Epithelial cell of proximal tubule (primary cell): Measurements from ENCODE around the gene DAAM1. TPM values are rescaled to one million over a fixed set of nuclear protein-coding genes. Genes with fewer than 3 reads are reported as not detected.

Experiments used
- DNase-seq: peaks from one replicate; pipeline ENCODE4 v3.0.0-alpha.2; 2011; ENCODE audit warnings: low read depth
- H3K4me3 ChIP-seq: 2 replicates; pipeline ENCODE4 v1.5.1; 2011; ENCODE audit warnings: low read depth, mild to moderate bottlenecking, low read length
- CTCF ChIP-seq: conservative IDR thresholded peaks from 2 replicates; pipeline ENCODE4 v1.5.1; 2012; ENCODE audit warnings: low read depth, mild to moderate bottlenecking, low read length
- total RNA-seq: library from RNA; depleted of rRNA; stranded (reverse); fragments of >200 nt; gene quantifications from 2 replicates; pipeline ENCODE4 v1.2.3, GENCODE V29; 2015

DAAM1 gene
- total RNA-seq, 1 donor from 2014 or later, result 17.5 TPM

- no peak overlapping the region for H3K4me3 ChIP-seq
- no peak for TF ChIP-seq CTCF
- no peak for DNase-seq
Measured at GRCh38 chr14:59277659-59278058, 89.2 kb downstream of the DAAM1 start.

GRCh38 chr14:59278111-59278510 lies 89.6 kb downstream of the DAAM1 start:
- TF ChIP-seq CTCF, result no peak
- peak; percentile 86 for DNase-seq
- H3K4me3 ChIP-seq, result no peak overlapping the region

GRCh38 chr14:59280961-59281360 lies 92.5 kb downstream of the DAAM1 start:
- TF ChIP-seq CTCF, result no peak
- no peak for DNase-seq
- H3K4me3 ChIP-seq, result no peak overlapping the region

GRCh38 chr14:59281609-59282377 lies 93.3 kb downstream of the DAAM1 start:
- H3K4me3 ChIP-seq, result no peak overlapping the region
- DNase-seq, result no peak
- no peak for TF ChIP-seq CTCF

GRCh38 chr14:59282378-59282765 lies 93.9 kb downstream of the DAAM1 start:
- TF ChIP-seq CTCF, result no peak
- no peak overlapping the region for H3K4me3 ChIP-seq
- no peak for DNase-seq

GRCh38 chr14:59283361-59283760 lies 94.9 kb downstream of the DAAM1 start:
- H3K4me3 ChIP-seq, result no peak overlapping the region
- DNase-seq, result no peak
- no peak for TF ChIP-seq CTCF

GRCh38 chr14:59284059-59284458 lies 95.6 kb downstream of the DAAM1 start:
- no peak overlapping the region for H3K4me3 ChIP-seq
- no peak for DNase-seq
- TF ChIP-seq CTCF, result no peak
